GM10266 (cell line): ENCODE data around the gene ZBTB44.

Experiments used
- DNase-seq: peaks from one replicate; pipeline ENCODE4 v3.0.0; 2012; ENCODE audit errors: extremely low spot score
- TF ChIP-seq, protein P1 (sequence below): IDR thresholded peaks from 2 replicates; pipeline ENCODE4 v1.5.1; 2012; ENCODE audit warnings: mild to moderate bottlenecking, low read depth; ENCODE audit not compliant: control insufficient read depth, insufficient read depth; ENCODE audit errors: missing control alignments

The ZBTB44 gene

DNA sequence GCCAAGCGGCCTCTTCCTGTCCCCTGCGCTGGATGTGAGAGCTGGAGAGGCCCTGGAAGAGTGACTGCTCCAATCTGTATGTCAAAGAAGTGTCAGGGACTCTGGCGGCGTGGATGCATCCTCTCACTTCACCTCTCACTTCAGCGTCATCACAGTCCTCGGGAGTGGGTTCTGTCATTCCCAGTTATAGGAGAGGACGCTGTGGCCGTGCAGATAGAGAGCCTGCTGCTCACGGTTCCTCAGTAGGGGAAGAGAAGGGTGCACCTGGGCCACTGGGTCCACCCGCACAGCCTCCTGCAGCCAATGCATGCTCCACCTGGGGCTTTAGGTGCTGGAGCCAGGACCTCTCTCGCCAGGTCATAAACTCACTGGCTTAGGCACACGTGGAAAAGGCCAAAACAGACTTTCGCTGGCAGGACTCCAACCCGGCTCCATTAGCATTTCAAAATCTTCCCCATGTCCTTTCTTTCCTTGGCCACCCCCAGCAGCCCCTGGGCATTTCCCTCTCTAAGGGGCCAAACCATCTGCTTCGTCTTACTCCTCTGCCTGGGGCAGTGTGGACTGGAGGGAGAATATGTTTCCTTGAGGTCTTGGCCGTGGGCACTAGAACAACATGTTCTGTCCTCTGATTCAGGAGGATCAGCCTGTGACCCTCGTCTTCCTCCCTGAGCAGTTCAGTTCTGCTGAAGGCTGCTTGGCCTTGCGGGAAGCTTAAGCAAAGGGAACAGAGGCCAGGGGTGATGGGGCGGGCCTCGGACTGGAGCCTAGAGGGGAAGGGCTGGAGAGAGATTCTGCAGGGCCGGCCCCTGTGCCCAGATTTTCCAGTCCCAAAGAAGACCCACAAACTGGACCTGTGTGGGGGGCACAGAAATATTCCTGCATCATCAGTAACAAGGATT lies 97.3 kb downstream of the ZBTB44 start:
- TF ChIP-seq, protein P1, sequence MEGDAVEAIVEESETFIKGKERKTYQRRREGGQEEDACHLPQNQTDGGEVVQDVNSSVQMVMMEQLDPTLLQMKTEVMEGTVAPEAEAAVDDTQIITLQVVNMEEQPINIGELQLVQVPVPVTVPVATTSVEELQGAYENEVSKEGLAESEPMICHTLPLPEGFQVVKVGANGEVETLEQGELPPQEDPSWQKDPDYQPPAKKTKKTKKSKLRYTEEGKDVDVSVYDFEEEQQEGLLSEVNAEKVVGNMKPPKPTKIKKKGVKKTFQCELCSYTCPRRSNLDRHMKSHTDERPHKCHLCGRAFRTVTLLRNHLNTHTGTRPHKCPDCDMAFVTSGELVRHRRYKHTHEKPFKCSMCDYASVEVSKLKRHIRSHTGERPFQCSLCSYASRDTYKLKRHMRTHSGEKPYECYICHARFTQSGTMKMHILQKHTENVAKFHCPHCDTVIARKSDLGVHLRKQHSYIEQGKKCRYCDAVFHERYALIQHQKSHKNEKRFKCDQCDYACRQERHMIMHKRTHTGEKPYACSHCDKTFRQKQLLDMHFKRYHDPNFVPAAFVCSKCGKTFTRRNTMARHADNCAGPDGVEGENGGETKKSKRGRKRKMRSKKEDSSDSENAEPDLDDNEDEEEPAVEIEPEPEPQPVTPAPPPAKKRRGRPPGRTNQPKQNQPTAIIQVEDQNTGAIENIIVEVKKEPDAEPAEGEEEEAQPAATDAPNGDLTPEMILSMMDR, result no peak
- no peak for DNase-seq

DNA sequence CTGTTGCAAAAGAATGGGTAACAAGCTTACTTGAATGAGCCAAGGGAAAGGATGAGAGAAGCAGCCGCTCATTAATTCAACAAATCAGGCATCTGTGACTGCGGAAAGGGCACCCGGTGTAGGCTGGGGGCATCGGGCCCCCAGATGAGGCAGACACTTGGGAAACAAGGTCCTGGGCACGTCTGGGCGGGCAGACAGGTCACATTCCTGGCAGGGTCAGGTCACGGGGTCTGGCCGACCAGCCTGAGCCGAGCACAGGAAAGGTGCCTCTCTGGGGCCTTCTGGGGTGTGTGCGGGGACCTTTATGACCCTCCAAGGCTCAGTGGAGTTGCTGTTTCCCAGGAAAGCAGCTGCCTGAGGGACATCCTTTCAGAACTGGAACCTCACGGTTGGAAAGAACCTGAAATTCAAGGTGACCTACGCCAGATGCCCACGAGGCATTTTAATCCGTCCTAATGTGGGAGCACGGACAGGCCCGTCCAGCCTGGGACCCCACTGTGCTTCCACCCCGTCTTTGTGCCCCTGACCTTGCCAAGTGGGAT lies 98.1 kb downstream of the ZBTB44 start:
- TF ChIP-seq, protein P1, result no peak
- DNase-seq, result no peak

DNA sequence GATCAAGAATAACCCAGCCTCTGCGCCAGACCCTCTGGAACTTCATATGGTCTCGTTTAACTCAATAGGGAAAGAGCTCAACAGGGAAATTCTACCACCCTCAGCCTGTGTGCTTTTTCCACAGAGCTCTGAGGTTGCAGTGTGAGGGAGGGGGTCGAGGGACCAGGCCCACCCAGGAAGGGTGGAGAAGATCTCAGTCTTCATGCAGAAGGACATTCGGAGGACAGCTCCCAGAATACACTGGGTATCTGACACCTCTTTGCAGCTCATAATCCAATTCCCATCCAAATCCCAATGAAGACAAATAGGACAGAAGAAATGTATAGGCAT lies 98.5 kb downstream of the ZBTB44 start:
- no peak for DNase-seq
- TF ChIP-seq, protein P1, result no peak

DNA sequence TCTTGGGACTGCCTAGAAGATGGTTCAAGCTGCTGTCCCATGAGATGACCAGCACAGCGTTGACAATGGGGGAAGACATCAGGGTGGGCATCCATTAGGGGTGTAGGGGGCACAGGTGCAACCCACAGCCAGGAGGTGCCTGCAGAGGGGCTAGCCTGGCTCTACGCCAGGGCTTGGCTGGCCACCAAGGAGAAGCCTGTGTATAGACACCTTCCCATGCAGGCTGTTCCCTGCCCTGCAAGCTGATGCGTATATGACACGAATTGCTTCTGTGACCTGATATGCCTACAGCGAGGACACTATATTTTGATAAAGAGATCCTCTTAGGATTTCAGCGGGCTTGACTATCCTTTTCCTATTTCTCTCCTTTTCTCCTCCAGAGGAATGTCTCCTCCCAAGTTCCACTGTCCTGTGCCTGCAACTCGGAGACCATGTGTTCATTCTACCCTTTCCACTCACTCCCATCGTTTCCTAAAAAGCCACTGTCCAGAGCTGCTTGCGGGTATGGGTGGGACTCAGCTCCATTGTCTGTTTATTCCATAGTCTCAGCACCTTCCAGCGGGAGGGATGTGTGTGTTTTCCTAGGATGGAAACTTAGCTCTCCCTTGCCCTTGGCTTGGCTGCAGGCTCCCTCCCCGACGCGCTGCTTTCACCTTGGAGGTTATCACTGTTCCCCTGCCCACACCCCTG lies 99.0 kb downstream of the ZBTB44 start:
- DNase-seq, result no peak
- TF ChIP-seq, protein P1, result no peak

DNA sequence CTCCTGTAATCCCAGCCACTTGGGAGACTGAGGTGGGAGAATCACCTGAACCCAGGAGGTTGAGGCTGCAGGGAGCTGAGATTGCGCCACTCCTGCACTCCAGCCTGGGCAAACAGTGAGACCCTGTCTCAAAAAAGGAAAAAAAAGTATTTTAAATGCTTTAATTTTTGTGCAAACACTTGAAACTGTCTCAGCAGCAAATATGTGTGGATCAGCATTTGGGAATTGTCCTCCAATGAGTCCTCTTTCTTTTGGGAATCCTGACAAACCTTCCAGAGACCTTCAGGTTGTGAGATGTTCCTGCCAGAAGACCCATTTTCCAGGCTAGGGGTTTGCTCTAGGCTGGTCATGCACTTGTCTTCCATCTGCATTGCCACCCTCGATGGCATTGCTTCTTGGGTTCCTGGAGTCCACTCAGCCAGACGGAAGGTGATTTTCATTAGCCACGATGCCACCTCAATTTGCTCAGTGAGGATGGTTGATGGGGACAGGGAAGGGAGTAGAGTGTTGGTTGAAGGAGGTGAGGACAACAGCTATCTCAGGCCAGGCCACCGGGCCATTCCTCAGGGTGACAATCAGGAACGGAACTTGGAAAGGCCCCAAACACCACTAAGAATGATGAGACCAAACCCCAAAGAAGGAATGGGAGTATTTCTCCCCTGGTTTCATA lies 99.7 kb downstream of the ZBTB44 start:
- TF ChIP-seq, protein P1, result no peak
- DNase-seq, result no peak

DNA sequence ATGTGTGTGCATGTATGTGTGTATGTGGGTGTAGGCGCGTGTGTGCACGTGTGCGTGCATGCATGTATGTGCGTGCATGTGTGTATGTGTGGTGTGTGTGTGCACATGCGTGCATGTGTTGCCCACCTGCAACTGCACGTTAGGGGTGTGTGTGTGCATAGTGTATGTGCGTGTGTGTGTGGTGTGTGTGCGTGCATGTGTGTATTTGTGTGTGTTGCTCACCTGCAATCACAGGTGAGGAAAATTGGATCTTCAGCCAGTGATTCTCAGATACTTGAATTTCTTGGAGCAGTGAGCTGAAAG lies 100.8 kb downstream of the ZBTB44 start:
- DNase-seq, result no peak
- TF ChIP-seq, protein P1, result no peak
